Ovary (tissue), 3 donors: ENCODE results near the gene CYB5R3.

Source experiments
- CTCF ChIP-seq, 3 donors: fragments of 450-650 bp in 2 of 3; fragments of 200-600 bp in 1 of 3; IDR thresholded peaks; one replicate each; pipeline versions ENCODE4 v1.5.1 to v1.8.0; 2016 to 2022; ENCODE audit warnings: antibody characterized with exemption in 3 of 3, mild to moderate bottlenecking in 1 of 3
- EP300 ChIP-seq: sonication (generic); formaldehyde crosslinking; IDR thresholded peaks from one replicate; pipeline ENCODE4 v1.6.1; 2017; ENCODE audit warnings: antibody characterized with exemption
- POLR2A ChIP-seq: fragments of 450-650 bp; IDR thresholded peaks from one replicate; pipeline ENCODE4 v1.6.1; 2017; ENCODE audit warnings: antibody characterized with exemption, mild to moderate bottlenecking, moderate library complexity
- donor health status: DM: no; HTN: no; CAD: no.

DNA sequence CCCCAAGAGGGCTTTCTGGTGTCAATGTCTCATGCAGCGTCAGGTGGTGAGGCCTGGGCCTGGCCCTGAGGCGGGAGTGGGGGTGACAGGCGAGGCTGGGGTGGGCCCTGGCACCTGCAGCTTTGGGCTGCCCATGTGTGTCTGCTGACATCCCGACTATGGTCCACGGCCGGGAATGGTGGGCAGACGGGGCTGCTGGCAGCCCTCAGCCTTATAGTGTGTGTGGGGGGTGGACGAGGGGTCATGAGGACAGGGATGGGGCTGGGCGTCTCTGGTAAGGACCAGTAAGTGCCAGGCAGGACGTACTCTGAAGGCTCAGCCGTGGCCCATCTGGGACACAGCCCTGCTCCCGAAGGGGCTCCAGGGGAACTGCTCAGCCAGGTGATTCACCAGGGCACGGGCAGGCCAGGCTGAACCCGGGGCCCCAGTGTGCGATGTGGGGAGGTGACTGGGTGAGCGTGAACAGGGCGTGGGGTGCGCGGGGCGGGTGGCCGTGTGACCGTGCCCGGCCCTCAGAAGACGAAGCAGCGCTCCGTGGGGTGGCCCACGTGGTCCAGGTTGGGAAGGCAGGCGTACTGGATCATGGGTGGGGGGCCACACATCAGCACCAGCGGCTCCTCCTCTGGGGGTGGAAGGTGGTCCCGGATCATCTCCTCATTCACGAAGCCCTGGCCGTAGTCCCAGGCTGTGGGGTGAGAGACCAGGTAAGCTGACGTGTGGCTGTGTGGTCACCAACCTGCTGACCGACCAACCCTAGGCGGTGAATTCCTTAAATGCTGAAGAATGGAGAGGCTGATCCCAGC is 29.7 kb downstream of the CYB5R3 start:
- TF ChIP-seq CTCF (IDR thresholded peaks at IDR 0.05) (no peak), POLR2A (no peak), EP300 (no peak)
